ENCODE measurements around the gene CYSTM1.

- TF ChIP-seq EZH2 (IDR thresholded peaks at IDR 0.05; ENCODE audit: insufficient read depth, poor library complexity, severe bottlenecking) (no peak), EZH2phosphoT487 (IDR thresholded peaks at IDR 0.05; ENCODE audit: insufficient read depth, low read depth) (no peak)
These were observed 3.1 kb downstream of the CYSTM1 start for GRCh38 chr5:140178086-140178410.

Measured in GM23248 (cell line).